OCI-LY1 (cell line): Measurements from ENCODE around the gene ACSL6.

ENCODE experiments used
- H2AFZ ChIP-seq: fragments of 200-600 bp; sonication (generic), shearing (Covaris generic); 2 replicates; pipeline ENCODE4 v1.6.0; 2014; ENCODE audit warnings: antibody characterized with exemption, mild to moderate bottlenecking, low read length
- H3F3A ChIP-seq: fragments of 200-600 bp; sonication (generic), shearing (Covaris generic); 2 replicates; pipeline ENCODE4 v1.6.0; 2014; ENCODE audit warnings: mild to moderate bottlenecking, antibody characterized with exemption, low read length, moderate library complexity; ENCODE audit not compliant: insufficient read depth
- H3K27ac ChIP-seq: fragments of 200-600 bp; sonication (generic); 2 replicates; pipeline ENCODE4 v1.5.1; 2014; ENCODE audit warnings: low read length, mixed run types, mild to moderate bottlenecking, low read depth; ENCODE audit not compliant: poor library complexity, severe bottlenecking
- H3K27me3 ChIP-seq: fragments of 200-600 bp; sonication (generic); 2 replicates; pipeline ENCODE4 v1.6.0; 2014; ENCODE audit warnings: antibody characterized with exemption, mild to moderate bottlenecking, low read length, moderate library complexity; ENCODE audit not compliant: insufficient read depth
- H3K36me3 ChIP-seq: fragments of 200-600 bp; sonication (generic); 2 replicates; pipeline ENCODE4 v1.6.1; 2014; ENCODE audit warnings: mild to moderate bottlenecking, antibody characterized with exemption, low read length, moderate library complexity, mixed read lengths; ENCODE audit not compliant: insufficient read depth
- H3K4me1 ChIP-seq: fragments of 200-600 bp; sonication (generic); 2 replicates; pipeline ENCODE4 v1.5.1; 2014; ENCODE audit warnings: mild to moderate bottlenecking, low read length, moderate library complexity; ENCODE audit not compliant: insufficient read depth, severe bottlenecking
- H3K4me2 ChIP-seq: fragments of 200-600 bp; sonication (generic), shearing (Covaris generic); 2 replicates; pipeline ENCODE4 v1.6.1; 2014; ENCODE audit warnings: low read length
- H3K4me3 ChIP-seq: fragments of 200-600 bp; sonication (generic); 2 replicates; pipeline ENCODE4 v1.5.1; 2014; ENCODE audit warnings: low read length, low read depth, mild to moderate bottlenecking, mixed read lengths; ENCODE audit not compliant: poor library complexity, severe bottlenecking
- H3K79me2 ChIP-seq: fragments of 200-600 bp; shearing (Covaris generic); 2 replicates; pipeline ENCODE4 v1.6.1; 2016; ENCODE audit warnings: mixed run types, low read length, mixed read lengths; ENCODE audit not compliant: insufficient read depth
- H3K9ac ChIP-seq: fragments of 200-600 bp; sonication (generic), shearing (Covaris generic); 2 replicates; pipeline ENCODE4 v1.6.1; 2014; ENCODE audit warnings: mild to moderate bottlenecking, low read length, mixed read lengths
- H3K9me2 ChIP-seq: fragments of 200-600 bp; sonication (generic), shearing (Covaris generic); 2 replicates; pipeline ENCODE4 v1.6.1; 2014; ENCODE audit warnings: low read depth, mild to moderate bottlenecking, low read length, mixed read lengths
- H3K9me3 ChIP-seq: fragments of 200-600 bp; shearing (Covaris generic); 2 replicates; pipeline ENCODE4 v1.6.1; 2014; ENCODE audit warnings: low read length, mixed read lengths
- H4K20me1 ChIP-seq: fragments of 200-600 bp; sonication (generic), shearing (Covaris generic); 2 replicates; pipeline ENCODE4 v1.6.0; 2016; ENCODE audit warnings: mild to moderate bottlenecking, low read length; ENCODE audit not compliant: insufficient read depth
- EZH2 ChIP-seq: fragments of 200-600 bp; sonication (generic), shearing (Covaris generic); IDR thresholded peaks from 2 replicates; pipeline ENCODE4 v1.8.0; 2017; ENCODE audit warnings: borderline replicate concordance, mixed run types, mild to moderate bottlenecking, antibody characterized with exemption, low read length, moderate library complexity, mixed read lengths
- TF ChIP-seq, protein P1 (sequence below): fragments of 200-600 bp; sonication (generic), shearing (Covaris generic); IDR thresholded peaks from 2 replicates; pipeline ENCODE4 v1.5.1; 2017; ENCODE audit warnings: mild to moderate bottlenecking, antibody characterized with exemption, low read length, moderate library complexity, mixed read lengths

Gene ACSL6

DNA sequence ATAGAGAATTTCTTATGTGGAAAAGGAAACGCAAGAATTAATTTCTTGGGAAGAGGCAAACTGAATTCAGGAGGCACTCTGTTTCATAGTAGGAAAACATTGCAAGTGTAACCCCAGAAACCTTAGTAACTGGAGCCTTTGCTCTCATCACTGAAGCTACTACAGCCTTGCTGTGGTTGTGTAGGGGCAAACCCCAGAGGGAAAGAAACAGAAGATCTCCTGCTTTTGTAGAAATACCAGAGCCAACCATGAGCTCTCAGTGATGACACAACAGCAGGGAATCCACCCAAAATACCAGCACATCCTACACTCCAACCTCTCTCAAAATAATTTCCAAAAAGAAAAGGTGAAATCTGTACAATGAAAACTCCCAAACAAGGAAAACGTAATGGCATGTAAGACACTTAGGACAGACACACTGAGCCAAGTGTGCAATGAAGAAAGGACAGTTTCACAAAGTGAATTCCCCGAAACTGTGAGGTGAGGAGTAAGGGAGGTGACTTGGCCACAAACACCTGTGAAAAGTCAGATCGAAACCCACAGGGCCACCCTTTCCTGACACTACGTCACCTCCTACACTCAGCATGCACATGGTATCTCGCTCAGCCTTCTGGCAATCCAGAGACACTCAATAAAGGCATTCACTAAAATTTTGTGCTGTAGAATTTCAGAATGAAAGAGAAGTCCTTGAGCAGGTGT is 8.5 kb upstream of the ACSL6 start:
- H3K4me2 ChIP-seq: no peak overlapping the region
- no peaks in the 10 kb centered on the region for H3F3A ChIP-seq
- H3K79me2 ChIP-seq: no peaks in the 10 kb centered on the region
- no peaks in the 10 kb centered on the region for H3K9me2 ChIP-seq
- H3K9me3 ChIP-seq: no peaks in the 10 kb centered on the region
- TF ChIP-seq, protein P1, sequence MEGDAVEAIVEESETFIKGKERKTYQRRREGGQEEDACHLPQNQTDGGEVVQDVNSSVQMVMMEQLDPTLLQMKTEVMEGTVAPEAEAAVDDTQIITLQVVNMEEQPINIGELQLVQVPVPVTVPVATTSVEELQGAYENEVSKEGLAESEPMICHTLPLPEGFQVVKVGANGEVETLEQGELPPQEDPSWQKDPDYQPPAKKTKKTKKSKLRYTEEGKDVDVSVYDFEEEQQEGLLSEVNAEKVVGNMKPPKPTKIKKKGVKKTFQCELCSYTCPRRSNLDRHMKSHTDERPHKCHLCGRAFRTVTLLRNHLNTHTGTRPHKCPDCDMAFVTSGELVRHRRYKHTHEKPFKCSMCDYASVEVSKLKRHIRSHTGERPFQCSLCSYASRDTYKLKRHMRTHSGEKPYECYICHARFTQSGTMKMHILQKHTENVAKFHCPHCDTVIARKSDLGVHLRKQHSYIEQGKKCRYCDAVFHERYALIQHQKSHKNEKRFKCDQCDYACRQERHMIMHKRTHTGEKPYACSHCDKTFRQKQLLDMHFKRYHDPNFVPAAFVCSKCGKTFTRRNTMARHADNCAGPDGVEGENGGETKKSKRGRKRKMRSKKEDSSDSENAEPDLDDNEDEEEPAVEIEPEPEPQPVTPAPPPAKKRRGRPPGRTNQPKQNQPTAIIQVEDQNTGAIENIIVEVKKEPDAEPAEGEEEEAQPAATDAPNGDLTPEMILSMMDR: no peak
- TF ChIP-seq EZH2: no peak
- no peak overlapping the region for H3K9ac ChIP-seq
- no peaks in the 10 kb centered on the region for H4K20me1 ChIP-seq
- no peaks in the 10 kb centered on the region for H3K4me1 ChIP-seq
- H3K27ac ChIP-seq: no peak overlapping the region
- no peaks in the 10 kb centered on the region for H3K36me3 ChIP-seq
- H3K4me3 ChIP-seq: no peak overlapping the region
- H2AFZ ChIP-seq: no peak overlapping the region
- H3K27me3 ChIP-seq: no peaks in the 10 kb centered on the region

DNA sequence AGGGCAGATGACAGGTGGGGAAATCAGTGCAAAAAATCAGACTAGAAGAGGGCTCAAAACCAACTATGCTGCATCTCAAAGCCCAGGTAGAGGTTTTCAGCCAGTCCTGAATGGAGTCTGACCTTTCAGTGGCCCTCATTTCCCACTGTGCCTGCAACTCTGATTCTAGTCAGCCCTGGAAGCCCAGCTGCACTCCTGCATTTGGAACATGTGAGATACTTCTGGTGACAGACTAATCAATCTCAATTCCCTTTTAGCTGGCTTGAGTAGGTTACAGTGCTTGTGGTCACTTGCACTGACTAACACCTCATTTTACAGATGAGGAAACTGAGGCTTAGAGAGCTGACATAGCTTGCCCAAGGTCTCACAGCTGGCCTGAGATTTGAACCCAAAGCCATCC is 7.9 kb upstream of the ACSL6 start:
- Histone ChIP-seq H3K9ac (no peak overlapping the region), H3K36me3 (no peaks in the 10 kb centered on the region), H3F3A (no peaks in the 10 kb centered on the region), H3K27me3 (0 out of 2 replicates have a peak, but pooled peaks cover 4% of the 10 kb centered on the region), H3K79me2 (no peaks in the 10 kb centered on the region), H3K9me3 (no peaks in the 10 kb centered on the region), H4K20me1 (no peaks in the 10 kb centered on the region), H3K4me2 (no peak overlapping the region), H3K4me1 (no peaks in the 10 kb centered on the region), H3K4me3 (no peak overlapping the region), H2AFZ (no peak overlapping the region), H3K9me2 (no peaks in the 10 kb centered on the region), H3K27ac (no peak overlapping the region)
- TF ChIP-seq, protein P1: no peak
- TF ChIP-seq EZH2: no peak

GRCh38 chr5:132017738-132018625 is 6.5 kb upstream of the ACSL6 start:
- H3K4me1 ChIP-seq: no peaks in the 10 kb centered on the region
- no peaks in the 10 kb centered on the region for H4K20me1 ChIP-seq
- H3K9me2 ChIP-seq: no peaks in the 10 kb centered on the region
- H3K4me3 ChIP-seq: no peak overlapping the region
- no peak overlapping the region for H2AFZ ChIP-seq
- no peak overlapping the region for H3K27ac ChIP-seq
- H3K9me3 ChIP-seq: no peaks in the 10 kb centered on the region
- no peak overlapping the region for H3K4me2 ChIP-seq
- H3K79me2 ChIP-seq: no peaks in the 10 kb centered on the region
- TF ChIP-seq, protein P1: no peak
- TF ChIP-seq EZH2: no peak
- H3K36me3 ChIP-seq: no peaks in the 10 kb centered on the region
- no peak overlapping the region for H3K9ac ChIP-seq
- no peaks in the 10 kb centered on the region for H3F3A ChIP-seq
- 0 out of 2 replicates have a peak, but pooled peaks cover 4% of the 10 kb centered on the region for H3K27me3 ChIP-seq
